A549 (cell line): ENCODE data around the gene CXCL14. TPM values are rescaled to one million over a fixed set of nuclear protein-coding genes. Genes with fewer than 3 reads are reported as not detected.
A peak's percentile ranks its signal among the peaks of the same experiment; 100 is the strongest.

ENCODE experiments used
- ATAC-seq, 2 experiments: fragments of 200-7000 bp in 1 of 2; fragments of >200 bp in 1 of 2; cut with Nextera tagmentation in 1 of 2; cut with Tn5 transposase in 1 of 2; 3 replicates each; pipeline versions ENCODE4 v1.8.0 to v1.9.1; 2018 to 2020; ENCODE audit warnings: mild to moderate bottlenecking in 1 of 2, moderate library complexity in 1 of 2
- CTCF ChIA-PET: fragments of 300-600 bp; sonication (Branson Sonifier 250); formaldehyde crosslinking; extraction: SDS; loops from one replicate; lab custom pipeline; 2021; ENCODE audit warnings: antibody characterized with exemption, inconsistent platforms; lab: Yijun Ruan, JAX
- POLR2A ChIA-PET: fragments of 350-600 bp; formaldehyde crosslinking; extraction: SDS; loops from one replicate; lab custom pipeline; 2021; ENCODE audit warnings: antibody characterized with exemption, inconsistent platforms; lab: Yijun Ruan, JAX
- DNase-seq, 2 experiments: peaks; one replicate each; pipeline versions ENCODE4 v3.0.0 to v3.0.0-alpha.2; 2011 to 2016; ENCODE audit warnings: low read depth in 1 of 2, low spot score in 1 of 2
- FAIRE-seq: peaks from 2 replicates; lab custom pipeline; 2011; peaks lifted over from hg19 to GRCh38; lab: Jason Lieb, UNC
- H3K27ac ChIP-seq, 2 experiments: fragments of >200 bp; sonication (Bioruptor Twin); formaldehyde crosslinking; 3 replicates each; pipeline ENCODE4 v1.5.1; 2016 to 2017
- H3K4me1 ChIP-seq: fragments of >200 bp; sonication (Bioruptor Twin); formaldehyde crosslinking; 3 replicates; pipeline ENCODE4 v1.6.1; 2016
- H3K4me2 ChIP-seq: fragments of >200 bp; sonication (Bioruptor Twin); formaldehyde crosslinking; 3 replicates; pipeline ENCODE4 v1.6.1; 2016
- H3K4me3 ChIP-seq: fragments of >200 bp; sonication (Bioruptor Twin); formaldehyde crosslinking; 3 replicates; pipeline ENCODE4 v1.5.1; 2016
- H3K9me3 ChIP-seq: fragments of >200 bp; sonication (Bioruptor Twin); formaldehyde crosslinking; 3 replicates; pipeline ENCODE4 v1.6.1; 2016
- BCL3 ChIP-seq: fragments of >200 bp; sonication (Bioruptor Twin); formaldehyde crosslinking; IDR thresholded peaks from 3 replicates; pipeline ENCODE4 v1.6.1; 2016
- CHD4 ChIP-seq: fragments of 200-600 bp; sonication (generic); IDR thresholded peaks from 2 replicates; pipeline ENCODE4 v1.6.1; 2016; ENCODE audit warnings: antibody characterized with exemption, mild to moderate bottlenecking, borderline replicate concordance
- E2F6 ChIP-seq: IDR thresholded peaks from 2 replicates; pipeline ENCODE4 v1.6.1; 2012; ENCODE audit warnings: low read depth, borderline replicate concordance
- FOSB ChIP-seq: fragments of 250-450 bp; sonication (Bioruptor Pico); IDR thresholded peaks from 2 replicates; pipeline ENCODE4 v1.5.0; 2020; ENCODE audit warnings: mild to moderate bottlenecking, moderate library complexity
- FOXS1 ChIP-seq: fragments of 250-450 bp; sonication (Bioruptor Pico); IDR thresholded peaks from 2 replicates; pipeline ENCODE4 v1.5.0; 2020; ENCODE audit warnings: mild to moderate bottlenecking, moderate library complexity
- GATA3 ChIP-seq: IDR thresholded peaks from 2 replicates; pipeline ENCODE4 v1.6.1; 2012; ENCODE audit warnings: borderline replicate concordance
- HEYL ChIP-seq: fragments of 250-450 bp; sonication (Bioruptor Pico); IDR thresholded peaks from 2 replicates; pipeline ENCODE4 v1.8.0; 2021; ENCODE audit warnings: mild to moderate bottlenecking, moderate library complexity
- HOXA7 ChIP-seq: fragments of 250-450 bp; sonication (Bioruptor Pico); IDR thresholded peaks from 2 replicates; pipeline ENCODE4 v1.5.0; 2020; ENCODE audit warnings: mild to moderate bottlenecking, moderate library complexity
- HOXB5 ChIP-seq: fragments of 250-450 bp; sonication (Bioruptor Pico); IDR thresholded peaks from 2 replicates; pipeline ENCODE4 v1.5.0; 2020; ENCODE audit warnings: mild to moderate bottlenecking, moderate library complexity
- KDM5A ChIP-seq: fragments of 200-600 bp; sonication (generic); IDR thresholded peaks from 2 replicates; pipeline ENCODE4 v1.6.1; 2016; ENCODE audit warnings: antibody characterized with exemption, mild to moderate bottlenecking
- MAFK ChIP-seq: fragments of 450-650 bp; IDR thresholded peaks from 2 replicates; pipeline ENCODE4 v1.6.1; 2014; ENCODE audit not compliant: partially characterized antibody
- MAX ChIP-seq: IDR thresholded peaks from 2 replicates; pipeline ENCODE4 v1.6.1; 2012
- MYC ChIP-seq: IDR thresholded peaks from 2 replicates; pipeline ENCODE4 v1.6.1; 2012; ENCODE audit warnings: mild to moderate bottlenecking, inconsistent platforms, low read length, improper control_type of control experiment, borderline replicate concordance
- NPAS2 ChIP-seq: fragments of 250-450 bp; sonication (Bioruptor Pico); IDR thresholded peaks from 2 replicates; pipeline ENCODE4 v1.8.0; 2022; ENCODE audit warnings: mild to moderate bottlenecking, moderate library complexity, borderline replicate concordance
- NR3C1 ChIP-seq: fragments of >200 bp; sonication (Bioruptor Twin); formaldehyde crosslinking; IDR thresholded peaks from 3 replicates; pipeline ENCODE4 v1.6.1; 2017
- PHF8 ChIP-seq: fragments of 200-600 bp; sonication (generic); IDR thresholded peaks from 2 replicates; pipeline ENCODE4 v1.6.1; 2016; ENCODE audit warnings: low read depth, mild to moderate bottlenecking, antibody characterized with exemption, moderate library complexity, borderline replicate concordance
- RCOR1 ChIP-seq: fragments of 150-350 bp; IDR thresholded peaks from 2 replicates; pipeline ENCODE4 v1.6.1; 2014; ENCODE audit warnings: antibody characterized with exemption, low read length, low read depth
- RFX5 ChIP-seq: fragments of 450-650 bp; IDR thresholded peaks from 2 replicates; pipeline ENCODE4 v1.7.1; 2014; ENCODE audit warnings: antibody characterized with exemption, mild to moderate bottlenecking, moderate library complexity
- RNF2 ChIP-seq: fragments of 200-600 bp; sonication (generic); IDR thresholded peaks from 2 replicates; pipeline ENCODE4 v1.6.1; 2016; ENCODE audit warnings: low read depth, mild to moderate bottlenecking, antibody characterized with exemption, moderate library complexity, borderline replicate concordance
- SMC3 ChIP-seq: fragments of >200 bp; sonication (Bioruptor Twin); formaldehyde crosslinking; IDR thresholded peaks from 3 replicates; pipeline ENCODE4 v1.6.1; 2018; ENCODE audit warnings: inconsistent platforms
- TFCP2L1 ChIP-seq: fragments of 250-450 bp; sonication (Bioruptor Pico); IDR thresholded peaks from 2 replicates; pipeline ENCODE4 v1.5.0; 2021; ENCODE audit warnings: mild to moderate bottlenecking
- TP53 ChIP-seq: fragments of 250-450 bp; sonication (Bioruptor Pico); IDR thresholded peaks from 2 replicates; pipeline ENCODE4 v1.5.0; 2021; ENCODE audit warnings: mild to moderate bottlenecking, moderate library complexity
- ZFP36 ChIP-seq: fragments of 450-650 bp; IDR thresholded peaks from 2 replicates; pipeline ENCODE4 v1.6.1; 2014; ENCODE audit warnings: borderline replicate concordance; ENCODE audit not compliant: partially characterized antibody
- WGBS: methylation state at CpG from one replicate; pipeline ENCODE4 v1.1.6; 2017; ENCODE audit errors: missing lambda C conversion rate; 5-methylcytosine and 5-hydroxymethylcytosine counted together
- polyA plus RNA-seq, 4 experiments: library from polyadenylated mRNA; depleted of rRNA in 3 of 4; stranded (reverse); fragments of >200 nt; fragmentation: RNase III in 1 of 4; extraction: RNeasy Plus Mini Kit Qiagen cat#74134 plus additional on column Dnase treatment in 1 of 4; gene quantifications; 2 replicates in 3 of 4; 3 replicates in 1 of 4; pipeline ENCODE4 v1.2.3, GENCODE V29; 2011 to 2017
- TF ChIP-seq, protein P1 (sequence below): fragments of 150-350 bp; IDR thresholded peaks from 2 replicates; pipeline ENCODE4 v1.6.1; 2014; ENCODE audit warnings: low read depth, mild to moderate bottlenecking, low read length
- TF ChIP-seq, protein P2 (sequence below): fragments of 200-600 bp; sonication (generic); IDR thresholded peaks from 2 replicates; pipeline ENCODE4 v1.6.1; 2016; ENCODE audit warnings: antibody characterized with exemption, mild to moderate bottlenecking, moderate library complexity
- TF ChIP-seq, protein P3 (sequence below): fragments of 250-450 bp; sonication (Bioruptor Pico); IDR thresholded peaks from 2 replicates; pipeline ENCODE4 v1.5.0; 2020; ENCODE audit warnings: low read depth, mild to moderate bottlenecking, moderate library complexity

Gene CXCL14
- polyA plus RNA-seq, 2 of the 4 experiments (the other 2 are of a cell fraction), result 0.12 TPM; not detected in 1

GRCh38 chr5:135537271-135537670 lies 41.5 kb downstream of the CXCL14 start:
- H3K9me3 ChIP-seq, result peaks cover 11% of the 10 kb centered on the region; the same call in 2 of the 3 replicates
- CTCF ChIA-PET, result interaction anchor here (0.5 to 7.8 kb wide), 5 partner anchors 14 to 76 kb away, joined by 3 to 75 read pairs (median 3); no protein-coding TSS in a partner anchor
- DNase-seq (no peak), FAIRE-seq (no peak), ATAC-seq (no peak)
- peaks cover 7% of the 10 kb centered on the region; the same call in 1 of the 3 replicates for H3K4me1 ChIP-seq
- POLR2A ChIA-PET, result no interaction called here
- no peak overlapping the region for H3K4me2 ChIP-seq
- no peak overlapping the region for H3K4me3 ChIP-seq
- 15% methylated on average over 7 of the region's 7 CpGs for WGBS
- H3K27ac ChIP-seq, result no peak overlapping the region
- TF ChIP-seq KDM5A (no peak), TP53 (CRISPR knock-in tag) (no peak), NPAS2 (CRISPR knock-in tag) (no peak), PHF8 (no peak), HEYL (CRISPR knock-in tag) (no peak), RFX5 (no peak), MAFK (no peak), BCL3 (no peak), FOXS1 (CRISPR knock-in tag) (no peak), CHD4 (no peak), HOXB5 (no peak), SMC3 (no peak), E2F6 (no peak)
- TF ChIP-seq, protein P1, sequence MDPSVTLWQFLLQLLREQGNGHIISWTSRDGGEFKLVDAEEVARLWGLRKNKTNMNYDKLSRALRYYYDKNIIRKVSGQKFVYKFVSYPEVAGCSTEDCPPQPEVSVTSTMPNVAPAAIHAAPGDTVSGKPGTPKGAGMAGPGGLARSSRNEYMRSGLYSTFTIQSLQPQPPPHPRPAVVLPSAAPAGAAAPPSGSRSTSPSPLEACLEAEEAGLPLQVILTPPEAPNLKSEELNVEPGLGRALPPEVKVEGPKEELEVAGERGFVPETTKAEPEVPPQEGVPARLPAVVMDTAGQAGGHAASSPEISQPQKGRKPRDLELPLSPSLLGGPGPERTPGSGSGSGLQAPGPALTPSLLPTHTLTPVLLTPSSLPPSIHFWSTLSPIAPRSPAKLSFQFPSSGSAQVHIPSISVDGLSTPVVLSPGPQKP, result no peak
- TF ChIP-seq, protein P2, sequence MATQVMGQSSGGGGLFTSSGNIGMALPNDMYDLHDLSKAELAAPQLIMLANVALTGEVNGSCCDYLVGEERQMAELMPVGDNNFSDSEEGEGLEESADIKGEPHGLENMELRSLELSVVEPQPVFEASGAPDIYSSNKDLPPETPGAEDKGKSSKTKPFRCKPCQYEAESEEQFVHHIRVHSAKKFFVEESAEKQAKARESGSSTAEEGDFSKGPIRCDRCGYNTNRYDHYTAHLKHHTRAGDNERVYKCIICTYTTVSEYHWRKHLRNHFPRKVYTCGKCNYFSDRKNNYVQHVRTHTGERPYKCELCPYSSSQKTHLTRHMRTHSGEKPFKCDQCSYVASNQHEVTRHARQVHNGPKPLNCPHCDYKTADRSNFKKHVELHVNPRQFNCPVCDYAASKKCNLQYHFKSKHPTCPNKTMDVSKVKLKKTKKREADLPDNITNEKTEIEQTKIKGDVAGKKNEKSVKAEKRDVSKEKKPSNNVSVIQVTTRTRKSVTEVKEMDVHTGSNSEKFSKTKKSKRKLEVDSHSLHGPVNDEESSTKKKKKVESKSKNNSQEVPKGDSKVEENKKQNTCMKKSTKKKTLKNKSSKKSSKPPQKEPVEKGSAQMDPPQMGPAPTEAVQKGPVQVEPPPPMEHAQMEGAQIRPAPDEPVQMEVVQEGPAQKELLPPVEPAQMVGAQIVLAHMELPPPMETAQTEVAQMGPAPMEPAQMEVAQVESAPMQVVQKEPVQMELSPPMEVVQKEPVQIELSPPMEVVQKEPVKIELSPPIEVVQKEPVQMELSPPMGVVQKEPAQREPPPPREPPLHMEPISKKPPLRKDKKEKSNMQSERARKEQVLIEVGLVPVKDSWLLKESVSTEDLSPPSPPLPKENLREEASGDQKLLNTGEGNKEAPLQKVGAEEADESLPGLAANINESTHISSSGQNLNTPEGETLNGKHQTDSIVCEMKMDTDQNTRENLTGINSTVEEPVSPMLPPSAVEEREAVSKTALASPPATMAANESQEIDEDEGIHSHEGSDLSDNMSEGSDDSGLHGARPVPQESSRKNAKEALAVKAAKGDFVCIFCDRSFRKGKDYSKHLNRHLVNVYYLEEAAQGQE, result no peak
- TF ChIP-seq, all 56 proteins: peak for 0

DNA sequence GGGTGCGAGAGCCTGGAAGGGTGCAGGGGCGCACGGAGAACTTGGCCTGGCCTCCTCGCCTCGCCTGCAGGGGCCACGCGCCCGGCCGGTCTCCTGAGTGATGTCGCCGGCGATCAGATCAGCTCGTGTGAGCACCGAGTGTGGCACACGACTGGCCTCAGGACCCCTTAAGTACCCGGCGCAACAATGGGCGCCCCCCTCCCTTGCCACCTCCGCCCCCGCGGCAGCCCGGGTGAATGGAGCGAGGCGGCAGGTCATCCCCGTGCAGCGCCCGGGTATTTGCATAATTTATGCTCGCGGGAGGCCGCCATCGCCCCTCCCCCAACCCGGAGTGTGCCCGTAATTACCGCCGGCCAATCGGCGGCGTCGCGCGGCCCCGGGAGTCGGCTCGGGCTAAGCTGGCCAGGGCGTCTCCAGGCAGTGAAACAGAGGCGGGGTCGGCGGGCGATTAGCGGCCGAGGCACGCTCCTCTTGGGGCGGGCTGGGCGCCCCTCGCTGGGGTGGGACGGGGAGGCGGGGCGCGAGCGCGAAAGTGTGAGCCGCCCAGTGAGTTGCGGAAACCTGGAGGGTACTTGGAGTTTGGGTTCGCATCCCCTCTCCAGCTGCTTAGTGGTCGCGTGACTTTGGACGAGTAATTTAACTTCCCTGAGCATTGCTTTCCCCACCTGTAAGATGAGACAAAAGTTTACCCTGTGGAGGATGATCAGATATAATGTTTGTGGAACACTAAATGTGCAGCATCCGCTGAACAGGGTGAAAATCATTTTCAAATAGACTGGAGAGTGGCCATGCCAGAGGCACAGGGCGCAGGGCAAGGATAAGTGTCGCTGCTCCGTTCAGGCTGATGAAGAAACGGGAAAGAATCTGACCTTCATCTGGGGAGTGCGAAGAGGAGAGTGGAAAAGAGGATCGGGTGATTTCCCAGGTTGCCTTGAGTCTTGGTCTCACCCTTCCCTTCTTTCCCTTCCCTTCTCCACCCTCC lies 42.7 kb downstream of the CXCL14 start, which contains the start of gene NEUROG1:
NEUROG1 (minus strand) TSS at position 145 of the 982 bp plus-strand sequence. CDS start 274 bp downstream, outside the sequence.
- ChIA-PET CTCF (interaction anchor here (1.0 to 7.8 kb wide), 3 partner anchors 16 to 70 kb away, joined by 3 to 75 read pairs (median 8); no protein-coding TSS in a partner anchor), POLR2A (no interaction called here)
- Histone ChIP-seq H3K4me1 (peaks cover 7% of the 10 kb centered on the region; the same call in 1 of the 3 replicates), H3K9me3 (peaks cover 11% of the 10 kb centered on the region; the same call in 2 of the 3 replicates), H3K4me2 (peak within 1 kb of the TSS; percentile 61), H3K27ac (no peak within 1 kb of the TSS), H3K4me3 (peak within 1 kb of the TSS; percentile 27)
- WGBS, result 35% methylated on average over 35 of the region's 74 CpGs
- no peak for ATAC-seq
- no peak for FAIRE-seq
- DNase-seq, result no peak
- TF ChIP-seq ZFP36, result no peak
- no peak for TF ChIP-seq GATA3
- TF ChIP-seq E2F6, result no peak
- TF ChIP-seq, protein P3, sequence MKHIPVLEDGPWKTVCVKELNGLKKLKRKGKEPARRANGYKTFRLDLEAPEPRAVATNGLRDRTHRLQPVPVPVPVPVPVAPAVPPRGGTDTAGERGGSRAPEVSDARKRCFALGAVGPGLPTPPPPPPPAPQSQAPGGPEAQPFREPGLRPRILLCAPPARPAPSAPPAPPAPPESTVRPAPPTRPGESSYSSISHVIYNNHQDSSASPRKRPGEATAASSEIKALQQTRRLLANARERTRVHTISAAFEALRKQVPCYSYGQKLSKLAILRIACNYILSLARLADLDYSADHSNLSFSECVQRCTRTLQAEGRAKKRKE (CRISPR knock-in tag), result no peak
- no peak for TF ChIP-seq HOXA7 (CRISPR knock-in tag)
- no peak for TF ChIP-seq HEYL (CRISPR knock-in tag)
- TF ChIP-seq FOXS1 (CRISPR knock-in tag), result no peak
- TF ChIP-seq RCOR1, result no peak
- TF ChIP-seq FOSB (CRISPR knock-in tag), result no peak
- TF ChIP-seq TFCP2L1 (CRISPR knock-in tag), result no peak
- TF ChIP-seq MYC, result no peak
- no peak for TF ChIP-seq TP53 (CRISPR knock-in tag)
- no peak for TF ChIP-seq NR3C1
- no peak for TF ChIP-seq MAX
- no peak for TF ChIP-seq RNF2
